Common myeloid progenitor, CD34-positive (primary cell): Measurements from ENCODE around the gene CLSTN2.

Experiments
- CTCF ChIA-PET: fragments of 350-600 bp; sonication (Branson Sonifier 250); formaldehyde crosslinking; loops from one replicate; lab custom pipeline; 2021; ENCODE audit warnings: antibody characterized with exemption; lab: Charles Lee
- POLR2A ChIA-PET: fragments of 350-600 bp; sonication (Branson Sonifier 250); formaldehyde crosslinking; loops from one replicate; lab custom pipeline; 2021; ENCODE audit warnings: antibody characterized with exemption; lab: Charles Lee
- DNase-seq, 3 donors: peaks; one replicate each; pipeline versions ENCODE4 v3.0.0 to v3.0.0-alpha.2; 2013
- H3K27ac ChIP-seq, 2 experiments: 1 replicate in 1 of 2; 2 replicates in 1 of 2; pipeline ENCODE4 v1.7.0; 2013; ENCODE audit warnings: inconsistent platforms in 2 of 2, low read length in 2 of 2, mild to moderate bottlenecking in 2 of 2, low read depth in 1 of 2, moderate library complexity in 1 of 2; ENCODE audit not compliant: severe bottlenecking in 2 of 2, insufficient read depth in 1 of 2, poor library complexity in 1 of 2
- H3K27me3 ChIP-seq, 5 experiments: replicated peaks in 2 of 5; 1 replicate in 3 of 5; 2 replicates in 2 of 5; pipeline versions ENCODE4 v1.6.1 to v1.7.0; 2013; ENCODE audit warnings: low read length in 4 of 5, mild to moderate bottlenecking in 2 of 5, moderate library complexity in 2 of 5, inconsistent platforms in 1 of 5; ENCODE audit not compliant: insufficient read depth in 5 of 5, control insufficient read depth in 4 of 5
- H3K36me3 ChIP-seq, 4 experiments: 1 replicate in 2 of 4; 2 replicates in 2 of 4; pipeline versions ENCODE4 v1.6.1 to v1.7.0; 2013; ENCODE audit warnings: low read length in 3 of 4, control low read depth in 1 of 4, mild to moderate bottlenecking in 1 of 4; ENCODE audit not compliant: control insufficient read depth in 4 of 4, insufficient read depth in 4 of 4
- H3K4me1 ChIP-seq, 4 experiments: 1 replicate in 3 of 4; 2 replicates in 1 of 4; pipeline versions ENCODE4 v1.6.1 to v1.7.1; 2013; ENCODE audit warnings: low read length in 3 of 4, mild to moderate bottlenecking in 3 of 4, control low read depth in 1 of 4, inconsistent platforms in 1 of 4, moderate library complexity in 1 of 4; ENCODE audit not compliant: control insufficient read depth in 4 of 4, insufficient read depth in 4 of 4; ENCODE audit errors: control extremely low read depth in 1 of 4
- H3K4me3 ChIP-seq, 7 experiments: 1 replicate in 4 of 7; 2 replicates in 3 of 7; pipeline versions ENCODE4 v1.5.1 to v1.7.0; 2013; ENCODE audit warnings: mild to moderate bottlenecking in 7 of 7, low read length in 6 of 7, moderate library complexity in 6 of 7, inconsistent platforms in 2 of 7, low read depth in 2 of 7, control low read depth in 1 of 7; ENCODE audit not compliant: insufficient read depth in 4 of 7, control insufficient read depth in 1 of 7; ENCODE audit errors: extremely low read depth in 1 of 7
- H3K9me3 ChIP-seq, 5 experiments: 1 replicate in 4 of 5; 2 replicates in 1 of 5; pipeline versions ENCODE4 v1.6.1 to v1.7.1; 2013; ENCODE audit warnings: low read length in 4 of 5, mild to moderate bottlenecking in 2 of 5, inconsistent platforms in 1 of 5, low read depth in 1 of 5, moderate library complexity in 1 of 5; ENCODE audit not compliant: control insufficient read depth in 4 of 5, insufficient read depth in 2 of 5; ENCODE audit errors: control extremely low read depth in 1 of 5
- WGBS: methylation state at CpG from one replicate; pipeline ENCODE4 v1.1.5; 2013; ENCODE audit not compliant: insufficient coverage; 5-methylcytosine and 5-hydroxymethylcytosine counted together

The CLSTN2 gene

GRCh38 chr3:140288595-140288994 is 353.6 kb downstream of the CLSTN2 start:
- no peaks in the 10 kb centered on the region for H3K4me1 ChIP-seq
- no peak overlapping the region for H3K27ac ChIP-seq
- POLR2A ChIA-PET, result no interaction called here
- CTCF ChIA-PET, result no interaction called here
- peaks cover 0 to 18% (median 3%) of the 10 kb centered on the region in 5 experiments for H3K27me3 ChIP-seq
- WGBS, result no CpG with 5 or more reads among the region's 1 CpG
- no peaks in the 10 kb centered on the region for H3K36me3 ChIP-seq
- H3K9me3 ChIP-seq, result no peaks in the 10 kb centered on the region
- DNase-seq, result no peak
- H3K4me3 ChIP-seq, result no peak overlapping the region

GRCh38 chr3:140290105-140290504 is 355.1 kb downstream of the CLSTN2 start:
- no peak overlapping the region for H3K27ac ChIP-seq
- DNase-seq, result no peak
- H3K4me1 ChIP-seq, result no peaks in the 10 kb centered on the region
- ChIA-PET CTCF (no interaction called here), POLR2A (no interaction called here)
- H3K4me3 ChIP-seq, result no peak overlapping the region
- H3K9me3 ChIP-seq, result no peaks in the 10 kb centered on the region
- peaks cover 0 to 14% (median 0%) of the 10 kb centered on the region in 5 experiments for H3K27me3 ChIP-seq
- no peaks in the 10 kb centered on the region for H3K36me3 ChIP-seq
- 17% methylated on average over 1 of the region's 2 CpGs for WGBS

GRCh38 chr3:140292170-140292569 is 357.2 kb downstream of the CLSTN2 start:
- H3K27ac ChIP-seq, result no peak overlapping the region
- CTCF ChIA-PET, result no interaction called here

GRCh38 chr3:140292684-140293083 is 357.7 kb downstream of the CLSTN2 start:
- Histone ChIP-seq H3K4me1 (no peaks in the 10 kb centered on the region), H3K27ac (no peak overlapping the region), H3K4me3 (no peak overlapping the region), H3K9me3 (no peaks in the 10 kb centered on the region), H3K36me3 (no peaks in the 10 kb centered on the region), H3K27me3 (peaks cover 0 to 10% (median 0%) of the 10 kb centered on the region in 5 experiments)
- ChIA-PET POLR2A (no interaction called here), CTCF (no interaction called here)
- 100% methylated on average over 2 of the region's 4 CpGs for WGBS
- no peak for DNase-seq

More at GRCh38 chr3:140292170-140292569, 357.2 kb downstream of the CLSTN2 start:
- Histone ChIP-seq H3K27me3 (peaks cover 0 to 10% (median 0%) of the 10 kb centered on the region in 5 experiments), H3K9me3 (no peaks in the 10 kb centered on the region), H3K4me1 (no peaks in the 10 kb centered on the region), H3K4me3 (no peak overlapping the region), H3K36me3 (no peaks in the 10 kb centered on the region)
- POLR2A ChIA-PET, result no interaction called here
- DNase-seq, result no peak
- WGBS, result 100% methylated on average over 1 of the region's 2 CpGs

- Histone ChIP-seq H3K36me3 (no peaks in the 10 kb centered on the region), H3K27ac (no peak overlapping the region), H3K9me3 (no peaks in the 10 kb centered on the region), H3K4me3 (no peak overlapping the region), H3K4me1 (no peaks in the 10 kb centered on the region), H3K27me3 (peaks cover 0 to 4% (median 0%) of the 10 kb centered on the region in 5 experiments)
- no peak for DNase-seq
- 100% methylated on average over 1 of the region's 2 CpGs for WGBS
- POLR2A ChIA-PET, result no interaction called here
- CTCF ChIA-PET, result interaction anchor here (0.6 kb wide), 1 partner anchor 572 kb away, joined by 3 read pairs; no protein-coding TSS in a partner anchor
Observed at GRCh38 chr3:140294058-140294457, 359.1 kb downstream of the CLSTN2 start.

GRCh38 chr3:140296796-140297352 is 361.9 kb downstream of the CLSTN2 start:
- Histone ChIP-seq H3K36me3 (no peaks in the 10 kb centered on the region), H3K4me1 (no peaks in the 10 kb centered on the region), H3K9me3 (no peaks in the 10 kb centered on the region), H3K27me3 (no peaks in the 10 kb centered on the region), H3K27ac (no peak overlapping the region), H3K4me3 (no peak overlapping the region)
- 76% methylated on average over 3 of the region's 3 CpGs for WGBS
- POLR2A ChIA-PET, result no interaction called here
- CTCF ChIA-PET, result no interaction called here
- DNase-seq, result no peak

GRCh38 chr3:140298043-140298442 is 363.1 kb downstream of the CLSTN2 start:
- no peaks in the 10 kb centered on the region for H3K4me1 ChIP-seq
- no peaks in the 10 kb centered on the region for H3K9me3 ChIP-seq
- no peak overlapping the region for H3K27ac ChIP-seq
- H3K36me3 ChIP-seq, result no peaks in the 10 kb centered on the region
- CTCF ChIA-PET, result no interaction called here
- H3K27me3 ChIP-seq, result no peaks in the 10 kb centered on the region
- DNase-seq, result no peak
- POLR2A ChIA-PET, result no interaction called here
- no CpG with 5 or more reads among the region's 1 CpG for WGBS
- H3K4me3 ChIP-seq, result no peak overlapping the region
